ENCODE results near the gene MAPK1.
"Not testable (repeated sequence)": the region's sequence is repeated elsewhere in the genome, so short reads cannot be mapped to it uniquely, and the experiment has no call there.

The MAPK1 gene

DNA sequence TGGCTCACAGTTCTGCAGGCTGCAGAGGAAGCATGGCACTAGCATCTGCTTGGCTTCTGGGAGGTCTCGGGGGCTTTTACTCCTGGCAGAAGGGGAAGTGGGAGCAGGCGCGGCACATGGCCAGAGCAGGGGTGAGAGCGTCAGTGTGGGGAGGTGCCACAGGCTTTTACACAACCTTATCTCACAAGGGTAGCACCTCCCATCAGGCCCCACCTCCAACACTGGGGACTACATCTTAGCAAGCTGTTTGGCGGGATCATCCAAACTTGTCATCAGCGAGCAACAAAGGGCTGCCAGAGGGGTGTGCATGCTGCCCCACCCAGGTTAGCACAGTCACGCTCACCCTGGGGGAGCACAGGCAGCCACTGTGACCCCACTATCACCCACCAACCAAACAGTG, 112.9 kb downstream of the MAPK1 start:
- DNase-seq (ENCODE audit: low spot score) = no peak

- no peak for DNase-seq (ENCODE audit: low spot score)
These were observed 113.9 kb downstream of the MAPK1 start for GRCh38 chr22:21753374-21754111.

GRCh38 chr22:21752276-21752675, 115.2 kb downstream of the MAPK1 start:
- DNase-seq (ENCODE audit: low spot score) = no peak

DNA sequence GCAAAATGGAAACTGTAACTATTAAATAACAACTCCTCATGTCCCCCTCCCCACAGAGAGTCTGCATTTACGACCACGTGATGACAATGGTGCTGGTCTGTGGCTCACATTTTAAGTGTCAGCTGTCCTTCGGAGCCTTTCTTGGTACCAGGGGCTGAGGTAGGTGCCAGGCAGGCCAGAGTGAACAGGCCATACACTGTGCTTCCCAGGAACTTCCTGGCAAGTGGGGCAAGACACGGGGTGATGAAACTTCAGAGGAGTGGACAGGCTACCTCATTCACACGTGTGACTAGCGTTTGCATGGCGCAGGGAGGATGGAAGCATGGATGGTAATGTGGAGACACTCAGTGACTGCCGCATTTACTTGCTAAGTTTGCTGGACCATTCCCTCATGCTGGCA, 121.5 kb downstream of the MAPK1 start:
- DNase-seq (ENCODE audit: low spot score) = no peak

GRCh38 chr22:21744917-21745316, 122.5 kb downstream of the MAPK1 start:
- DNase-seq (ENCODE audit: low spot score) = not testable (repeated sequence)

GRCh38 chr22:21741790-21742189, 125.7 kb downstream of the MAPK1 start:
- peak; percentile 6 for DNase-seq (ENCODE audit: low spot score)

DNA sequence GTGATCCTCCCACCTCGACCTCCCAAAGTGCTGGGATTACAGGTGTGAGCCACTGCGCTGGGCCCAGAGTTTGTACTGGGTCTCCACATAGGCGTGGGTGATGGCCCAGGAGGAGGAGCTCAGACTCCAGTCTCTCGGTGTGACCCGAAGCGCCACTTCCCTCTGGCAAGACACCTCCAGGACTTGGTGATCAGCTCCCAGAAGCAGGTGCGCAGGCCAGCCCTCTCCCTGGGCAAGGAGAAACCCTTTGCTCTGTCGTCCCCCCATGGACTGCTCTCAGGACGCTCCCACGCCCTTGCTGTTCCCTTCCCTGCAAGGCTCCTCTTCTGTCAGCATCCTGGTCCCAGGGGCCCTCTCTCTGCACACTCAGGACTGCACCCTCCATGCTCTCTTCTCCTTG, 126.4 kb downstream of the MAPK1 start:
- no peak for DNase-seq (ENCODE audit: low spot score)

DNA sequence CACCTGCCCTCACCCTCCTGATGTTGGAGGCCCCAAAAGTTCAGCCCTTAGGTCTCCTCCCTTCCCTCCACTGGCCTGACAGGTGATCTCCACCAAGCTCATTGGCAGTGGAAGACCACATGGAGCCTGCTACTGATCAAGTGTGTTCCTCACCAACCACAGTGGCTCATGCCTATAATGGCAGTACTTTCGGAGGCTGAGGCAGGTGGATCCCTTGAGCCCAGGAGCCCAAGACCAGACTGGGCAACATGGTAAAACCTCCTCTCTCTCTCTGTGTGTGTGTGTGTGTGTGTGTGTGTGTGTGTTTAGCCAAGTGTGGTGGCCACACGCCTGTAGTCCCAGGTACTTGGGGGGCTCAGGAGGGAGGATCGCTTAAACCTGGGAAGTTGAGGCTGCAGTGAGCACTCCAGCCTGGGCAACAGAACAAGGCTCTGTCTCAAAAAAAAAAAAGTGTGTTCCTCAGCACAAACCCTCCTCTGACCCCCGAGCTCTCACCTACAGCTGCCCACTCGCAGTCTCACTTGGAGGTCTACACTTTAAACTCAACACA, 127.5 kb downstream of the MAPK1 start:
- no peak for DNase-seq (ENCODE audit: low spot score)

- no peak for DNase-seq (ENCODE audit: low spot score)
These were observed 128.5 kb downstream of the MAPK1 start for GRCh38 chr22:21738966-21739365.

GRCh38 chr22:21738081-21738480, 129.4 kb downstream of the MAPK1 start:
- no peak for DNase-seq (ENCODE audit: low spot score)

GRCh38 chr22:21736948-21737347, 130.5 kb downstream of the MAPK1 start:
- DNase-seq (ENCODE audit: low spot score) = no peak

DNA sequence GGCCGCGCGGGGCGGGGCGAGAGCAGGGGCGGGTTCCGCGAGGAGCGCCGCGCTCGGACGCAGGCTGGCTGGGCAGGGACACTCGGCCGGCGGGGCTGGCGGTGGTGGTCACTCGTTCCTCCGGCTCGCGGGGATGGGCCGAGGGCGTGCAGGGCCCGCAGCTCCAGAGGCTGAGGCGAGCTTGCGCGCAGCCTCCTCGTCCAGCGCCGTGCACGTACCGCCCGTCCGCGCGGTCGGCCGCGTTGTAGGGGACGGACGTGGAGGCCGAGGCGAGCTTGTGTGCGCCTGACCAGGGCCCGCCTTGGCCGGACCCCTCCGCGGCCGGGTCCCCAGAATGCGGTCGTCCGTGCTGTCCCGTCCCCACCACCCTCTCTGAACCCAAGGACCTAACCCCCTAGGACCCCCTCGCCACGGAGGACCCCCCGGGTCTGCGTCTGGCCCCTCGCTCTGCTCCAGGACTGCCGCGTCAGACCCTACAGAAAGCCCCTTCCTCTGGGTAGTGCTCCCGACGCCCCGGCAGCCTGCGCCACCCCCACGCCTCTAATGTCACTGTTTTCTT, 131.3 kb downstream of the MAPK1 start:
- DNase-seq (ENCODE audit: low spot score) = no peak

DNA sequence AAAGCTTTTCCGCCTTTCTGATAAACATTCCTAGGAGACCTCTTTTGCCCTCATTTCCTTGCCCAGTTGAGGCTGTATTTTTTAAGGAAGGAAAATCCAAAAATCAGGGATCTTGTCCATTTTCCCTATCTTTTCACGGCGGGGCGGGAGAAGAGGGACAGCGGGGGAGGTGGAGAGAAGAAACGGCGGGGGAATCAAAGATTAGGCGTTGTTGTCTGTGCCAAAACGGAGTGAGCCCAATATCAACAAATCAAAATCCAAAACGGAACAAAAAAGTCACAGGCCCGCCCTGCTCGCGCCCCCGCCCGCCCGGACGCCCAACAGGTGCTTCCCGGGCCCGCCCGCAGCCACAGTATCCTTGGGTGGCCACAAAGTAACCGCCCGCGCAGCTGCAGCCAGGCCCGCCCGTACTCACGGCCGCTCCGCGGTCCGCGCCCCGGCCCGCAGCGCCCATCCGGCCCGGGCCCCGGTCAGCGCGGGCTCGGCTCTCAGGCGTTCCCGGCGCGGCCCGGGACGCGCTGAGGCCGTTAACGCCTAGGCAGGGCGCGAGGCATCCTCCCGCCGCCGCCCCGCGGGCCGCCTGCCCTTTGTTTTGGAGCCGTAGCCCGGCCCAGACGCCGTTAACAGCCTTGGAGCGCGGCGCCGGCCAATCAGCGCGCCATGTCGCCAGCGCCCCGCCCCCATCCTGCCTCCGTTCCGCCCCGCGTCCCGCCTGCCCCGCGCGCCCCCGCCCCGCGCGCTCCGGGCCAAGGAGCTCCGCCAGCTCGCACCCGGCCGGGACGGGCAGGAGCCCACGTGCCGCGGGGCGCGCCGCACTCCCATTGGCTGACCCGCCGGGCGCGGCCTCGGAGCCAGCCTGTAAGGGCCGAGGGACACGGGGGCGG, 132.0 kb downstream of the MAPK1 start, which contains the start of gene YPEL1:
TSS of gene YPEL1 (minus strand) at position 595 of the 884 bp plus-strand sequence. CDS start 25,050 bp downstream, outside the sequence.
- peak; percentile 97 for DNase-seq (ENCODE audit: low spot score)

GRCh38 chr22:21734540-21735199, 132.8 kb downstream of the MAPK1 start:
- peak; percentile 9 for DNase-seq (ENCODE audit: low spot score)

DNA sequence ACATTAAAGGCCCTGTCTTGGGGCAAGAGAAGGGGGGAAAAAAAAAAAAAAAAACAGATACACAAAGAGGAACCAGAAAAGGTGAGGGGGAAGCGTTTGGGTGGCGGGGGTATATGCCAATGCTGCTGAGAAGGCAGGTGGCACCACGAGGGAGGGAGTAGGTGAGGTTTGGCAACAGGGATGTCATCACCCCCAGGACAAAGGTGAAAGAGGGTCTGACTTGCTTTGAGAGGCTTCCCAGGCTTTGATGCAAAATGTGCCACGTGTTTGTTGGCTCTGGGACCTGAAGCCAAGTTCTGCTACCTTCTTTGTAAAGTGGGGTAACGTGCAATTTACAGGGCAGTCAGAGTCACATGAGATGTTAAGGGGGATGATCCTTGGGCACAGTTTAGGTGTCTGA, 135.9 kb downstream of the MAPK1 start:
- DNase-seq (ENCODE audit: low spot score) = no peak

- DNase-seq (ENCODE audit: low spot score) = no peak
These were observed 136.7 kb downstream of the MAPK1 start for GRCh38 chr22:21730535-21731308.

GRCh38 chr22:21729184-21729583, 138.3 kb downstream of the MAPK1 start:
- DNase-seq (ENCODE audit: low spot score) = not testable (repeated sequence)

- DNase-seq (ENCODE audit: low spot score) = no peak
These were observed 139.2 kb downstream of the MAPK1 start for GRCh38 chr22:21728270-21728669.

- no peak for DNase-seq (ENCODE audit: low spot score)
These were observed 139.7 kb downstream of the MAPK1 start for GRCh38 chr22:21727768-21728167.

- DNase-seq (ENCODE audit: low spot score) = no peak
These were observed 140.3 kb downstream of the MAPK1 start for GRCh38 chr22:21727159-21727558.

- DNase-seq (ENCODE audit: low spot score) = no peak
These were observed 140.8 kb downstream of the MAPK1 start for GRCh38 chr22:21726650-21727049.

Measured in kidney tubule cell (primary cell).